NT2/D1 (cell line): ENCODE data around the gene WDR59.

Experiments used
- SUZ12 ChIP-seq: IDR thresholded peaks from 2 replicates; pipeline ENCODE4 v1.6.1; 2011; ENCODE audit not compliant: insufficient read length, insufficient read depth; ENCODE audit errors: extremely low read depth
- YY1 ChIP-seq: IDR thresholded peaks from 2 replicates; pipeline ENCODE4 v1.6.1; 2011; ENCODE audit not compliant: insufficient read length, insufficient read depth
- ZNF274 ChIP-seq: IDR thresholded peaks from 2 replicates; pipeline ENCODE4 v1.6.1; 2011; ENCODE audit warnings: mild to moderate bottlenecking, low read depth, low read length

- TF ChIP-seq YY1 (no peak), ZNF274 (no peak), SUZ12 (no peak)
These were observed 44.9 kb upstream of the WDR59 start for GRCh38 chr16:75029854-75030253.
